ENCODE measurements around the gene ZNF397.

DNA sequence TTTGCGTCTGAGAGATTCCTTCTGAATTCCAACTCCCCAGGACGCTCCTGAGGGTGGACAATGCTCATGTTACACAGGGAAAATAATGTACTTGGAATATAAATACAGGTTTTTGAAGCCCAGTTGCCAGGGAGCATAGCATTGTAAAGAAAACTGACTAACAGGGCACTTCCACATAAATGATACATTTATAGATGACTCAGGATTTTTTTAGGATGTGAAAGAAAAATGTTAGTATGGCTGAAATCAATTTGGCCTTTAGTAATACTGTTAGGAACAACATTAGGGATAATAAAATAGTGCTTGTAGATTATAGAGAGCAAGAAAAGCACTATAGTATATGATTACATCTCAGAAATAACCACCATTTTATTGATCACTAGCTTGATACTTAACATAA, 23.6 kb downstream of the ZNF397 start:
- TF ChIP-seq, protein P1, sequence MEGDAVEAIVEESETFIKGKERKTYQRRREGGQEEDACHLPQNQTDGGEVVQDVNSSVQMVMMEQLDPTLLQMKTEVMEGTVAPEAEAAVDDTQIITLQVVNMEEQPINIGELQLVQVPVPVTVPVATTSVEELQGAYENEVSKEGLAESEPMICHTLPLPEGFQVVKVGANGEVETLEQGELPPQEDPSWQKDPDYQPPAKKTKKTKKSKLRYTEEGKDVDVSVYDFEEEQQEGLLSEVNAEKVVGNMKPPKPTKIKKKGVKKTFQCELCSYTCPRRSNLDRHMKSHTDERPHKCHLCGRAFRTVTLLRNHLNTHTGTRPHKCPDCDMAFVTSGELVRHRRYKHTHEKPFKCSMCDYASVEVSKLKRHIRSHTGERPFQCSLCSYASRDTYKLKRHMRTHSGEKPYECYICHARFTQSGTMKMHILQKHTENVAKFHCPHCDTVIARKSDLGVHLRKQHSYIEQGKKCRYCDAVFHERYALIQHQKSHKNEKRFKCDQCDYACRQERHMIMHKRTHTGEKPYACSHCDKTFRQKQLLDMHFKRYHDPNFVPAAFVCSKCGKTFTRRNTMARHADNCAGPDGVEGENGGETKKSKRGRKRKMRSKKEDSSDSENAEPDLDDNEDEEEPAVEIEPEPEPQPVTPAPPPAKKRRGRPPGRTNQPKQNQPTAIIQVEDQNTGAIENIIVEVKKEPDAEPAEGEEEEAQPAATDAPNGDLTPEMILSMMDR (conservative IDR thresholded peaks at IDR 0.05; ENCODE audit: low read length) = no peak
- no peak for TF ChIP-seq EZH2phosphoT487 (IDR thresholded peaks at IDR 0.05; ENCODE audit: borderline replicate concordance, low read depth, low read length)

All from OCI-LY7 (cell line).